Liver (tissue), 9 donors: ENCODE measurements around the gene TMEM266. TPM values are rescaled to one million over a fixed set of nuclear protein-coding genes. Genes with fewer than 3 reads are reported as not detected.

Experiments used
- DNase-seq: peaks from one replicate; pipeline ENCODE4 v3.0.0-alpha.2; 2017; ENCODE audit warnings: low spot score
- H3K27ac ChIP-seq, 2 donors: one replicate each; pipeline ENCODE4 v1.7.0; 2013; ENCODE audit warnings: inconsistent platforms in 2 of 2, low read length in 2 of 2, control low read depth in 1 of 2, low read depth in 1 of 2, mild to moderate bottlenecking in 1 of 2
- H3K27me3 ChIP-seq, 4 donors: one replicate each; pipeline versions ENCODE4 v1.6.1 to v1.7.0; 2013; ENCODE audit warnings: low read length in 3 of 4, inconsistent platforms in 1 of 4, mild to moderate bottlenecking in 1 of 4, moderate library complexity in 1 of 4; ENCODE audit not compliant: control insufficient read depth in 4 of 4, insufficient read depth in 4 of 4
- H3K36me3 ChIP-seq, 4 donors: one replicate each; pipeline versions ENCODE4 v1.6.1 to v1.7.0; 2013; ENCODE audit warnings: low read length in 3 of 4, mild to moderate bottlenecking in 3 of 4, low read depth in 1 of 4, moderate library complexity in 1 of 4; ENCODE audit not compliant: control insufficient read depth in 4 of 4, insufficient read depth in 3 of 4
- H3K4me1 ChIP-seq, 4 donors: one replicate each; pipeline versions ENCODE4 v1.6.1 to v1.7.0; 2013; ENCODE audit warnings: low read length in 3 of 4, mild to moderate bottlenecking in 3 of 4, moderate library complexity in 1 of 4; ENCODE audit not compliant: control insufficient read depth in 4 of 4, insufficient read depth in 4 of 4
- H3K4me3 ChIP-seq, 3 donors: one replicate each; pipeline versions ENCODE4 v1.6.1 to v1.7.0; 2013; ENCODE audit warnings: low read length in 3 of 3, control low read depth in 1 of 3, low read depth in 1 of 3, mild to moderate bottlenecking in 1 of 3
- H3K9ac ChIP-seq, 2 donors: one replicate each; pipeline ENCODE4 v1.7.0; 2013; ENCODE audit warnings: low read length in 2 of 2, mild to moderate bottlenecking in 2 of 2, moderate library complexity in 2 of 2, control low read depth in 1 of 2, low read depth in 1 of 2
- H3K9me3 ChIP-seq, 4 donors: one replicate each; pipeline versions ENCODE4 v1.6.1 to v1.7.0; 2013; ENCODE audit warnings: low read length in 3 of 4; ENCODE audit not compliant: control insufficient read depth in 4 of 4
- EGR1 ChIP-seq, 2 donors: IDR thresholded peaks; 2 replicates each; pipeline ENCODE4 v1.6.1; 2016 to 2018; ENCODE audit warnings: antibody characterized with exemption in 2 of 2, low read depth in 2 of 2
- FOXA1 ChIP-seq: IDR thresholded peaks from 2 replicates; pipeline ENCODE4 v1.6.1; 2016; ENCODE audit warnings: antibody characterized with exemption
- FOXA2 ChIP-seq: IDR thresholded peaks from 2 replicates; pipeline ENCODE4 v1.6.1; 2016; ENCODE audit warnings: antibody characterized with exemption
- GABPA ChIP-seq, 2 donors: IDR thresholded peaks in 1 of 2; conservative IDR thresholded peaks in 1 of 2; 2 replicates each; pipeline ENCODE4 v1.6.1; 2016; ENCODE audit warnings: antibody characterized with exemption in 2 of 2, mild to moderate bottlenecking in 1 of 2, moderate library complexity in 1 of 2
- HNF4A ChIP-seq, 2 donors: conservative IDR thresholded peaks; 2 replicates each; pipeline ENCODE4 v1.6.1; 2016; ENCODE audit warnings: antibody characterized with exemption in 2 of 2, mild to moderate bottlenecking in 2 of 2
- HNF4G ChIP-seq: IDR thresholded peaks from 2 replicates; pipeline ENCODE4 v1.6.1; 2016; ENCODE audit warnings: antibody characterized with exemption
- JUND ChIP-seq, 2 donors: IDR thresholded peaks; 2 replicates each; pipeline ENCODE4 v1.6.1; 2016; ENCODE audit warnings: antibody characterized with exemption in 2 of 2
- NR2F2 ChIP-seq: IDR thresholded peaks from 2 replicates; pipeline ENCODE4 v1.6.1; 2016; ENCODE audit warnings: antibody characterized with exemption
- RAD21 ChIP-seq, 2 donors: IDR thresholded peaks; 2 replicates each; pipeline ENCODE4 v1.6.1; 2016; ENCODE audit warnings: antibody characterized with exemption in 2 of 2, mild to moderate bottlenecking in 2 of 2
- RXRA ChIP-seq, 2 donors: IDR thresholded peaks; 2 replicates each; pipeline ENCODE4 v1.6.1; 2017 to 2018; ENCODE audit warnings: antibody characterized with exemption in 2 of 2, mild to moderate bottlenecking in 1 of 2
- SP1 ChIP-seq: IDR thresholded peaks from 2 replicates; pipeline ENCODE4 v1.6.1; 2018; ENCODE audit warnings: antibody characterized with exemption, mild to moderate bottlenecking
- TAF1 ChIP-seq: conservative IDR thresholded peaks from 2 replicates; pipeline ENCODE4 v1.6.1; 2016; ENCODE audit warnings: antibody characterized with exemption, mild to moderate bottlenecking
- YY1 ChIP-seq: IDR thresholded peaks from 2 replicates; pipeline ENCODE4 v1.6.1; 2016; ENCODE audit warnings: antibody characterized with exemption, mild to moderate bottlenecking
- WGBS: extraction: QIAGEN DNeasy Blood & Tissue Kit; methylation state at CpG from one replicate; pipeline ENCODE4 v1.1.7; 2013; 5-methylcytosine and 5-hydroxymethylcytosine counted together
- polyA plus RNA-seq, 2 donors: library from polyadenylated mRNA; stranded (reverse) in 1 of 2; unstranded in 1 of 2; fragments of 200-250 nt in 1 of 2; fragments of >200 nt in 1 of 2; fragmentation: Nextera tagmentation in 1 of 2; extraction: Ambion mirVana in 1 of 2; gene quantifications; one replicate each; pipeline versions ENCODE4 v1.2.1 to v1.2.3, GENCODE V29; 2013 to 2015
- total RNA-seq, 2 donors: library from RNA; depleted of rRNA; stranded (reverse); fragments of >200 nt; gene quantifications; one replicate each; pipeline ENCODE4 v1.2.3, GENCODE V29; 2014
- TF ChIP-seq, protein P1 (sequence below): IDR thresholded peaks from 2 replicates; pipeline ENCODE4 v1.6.1; 2016; ENCODE audit warnings: antibody characterized with exemption
- TF ChIP-seq, protein P2 (sequence below): IDR thresholded peaks from 2 replicates; pipeline ENCODE4 v1.6.1; 2016; ENCODE audit warnings: antibody characterized with exemption
- TF ChIP-seq, protein P3 (sequence below): fragments of 150-350 bp; IDR thresholded peaks from 2 replicates; pipeline ENCODE4 v1.5.1; 2017; ENCODE audit warnings: improper control_type of control experiment, low read depth, low read length; ENCODE audit not compliant: missing input control
- TF ChIP-seq, protein P4 (sequence below): IDR thresholded peaks from 2 replicates; pipeline ENCODE4 v1.6.1; 2016; ENCODE audit warnings: antibody characterized with exemption
- TF ChIP-seq, protein P5 (sequence below): IDR thresholded peaks from 2 replicates; pipeline ENCODE4 v1.6.1; 2016; ENCODE audit warnings: antibody characterized with exemption, mild to moderate bottlenecking
- donor health status: healthy.
- donor health status: healthy.
- donor health status: healthy.
- donor health status: healthy.
- donor health status: healthy.

Gene TMEM266
- total and polyA plus RNA-seq, 4 donors, result 0.25 to 1.3 TPM; not detected in 2

DNA sequence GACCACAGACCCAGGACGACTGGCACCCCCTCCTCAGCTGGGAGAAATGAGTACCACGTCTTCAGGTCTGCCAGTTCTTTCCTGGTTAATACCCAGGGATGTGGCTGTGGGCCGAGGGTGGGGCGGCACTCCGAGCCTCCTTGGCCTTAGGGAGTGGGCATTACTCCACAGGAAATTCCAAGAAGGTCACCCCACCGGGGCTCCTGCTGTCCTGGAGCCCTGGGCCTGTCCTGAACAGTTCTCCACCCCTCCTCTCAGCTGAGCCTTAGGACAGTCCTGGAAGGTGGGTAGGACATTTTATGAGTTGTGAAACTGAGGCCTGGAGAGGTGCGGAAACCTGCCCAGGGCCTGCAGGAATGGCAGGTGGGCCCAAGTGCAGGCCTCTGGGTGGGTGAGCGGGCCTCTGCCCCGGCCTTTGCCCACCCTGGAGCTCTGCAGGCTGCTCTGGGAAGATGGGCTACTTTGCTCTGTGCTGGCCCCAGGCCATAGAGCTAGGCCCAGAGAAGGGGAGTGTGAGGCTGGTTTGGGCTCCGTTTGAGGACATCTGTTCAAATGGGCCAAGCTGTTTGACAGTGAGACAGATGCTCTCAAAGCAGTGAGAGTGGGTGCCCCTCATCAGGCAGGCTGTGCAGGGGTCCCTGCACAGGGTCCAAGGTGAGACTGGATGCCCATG is 103.1 kb downstream of the TMEM266 start:
- Histone ChIP-seq H3K9ac (no peak overlapping the region), H3K27ac (no peak overlapping the region), H3K4me3 (no peak overlapping the region), H3K4me1 (peaks cover 0 to 2% (median 0%) of the 10 kb centered on the region in 4 donors), H3K36me3 (no peaks in the 10 kb centered on the region), H3K9me3 (no peaks in the 10 kb centered on the region), H3K27me3 (no peaks in the 10 kb centered on the region)
- no peak for DNase-seq
- no peak for TF ChIP-seq HNF4G
- TF ChIP-seq FOXA2, result no peak
- TF ChIP-seq, protein P1, sequence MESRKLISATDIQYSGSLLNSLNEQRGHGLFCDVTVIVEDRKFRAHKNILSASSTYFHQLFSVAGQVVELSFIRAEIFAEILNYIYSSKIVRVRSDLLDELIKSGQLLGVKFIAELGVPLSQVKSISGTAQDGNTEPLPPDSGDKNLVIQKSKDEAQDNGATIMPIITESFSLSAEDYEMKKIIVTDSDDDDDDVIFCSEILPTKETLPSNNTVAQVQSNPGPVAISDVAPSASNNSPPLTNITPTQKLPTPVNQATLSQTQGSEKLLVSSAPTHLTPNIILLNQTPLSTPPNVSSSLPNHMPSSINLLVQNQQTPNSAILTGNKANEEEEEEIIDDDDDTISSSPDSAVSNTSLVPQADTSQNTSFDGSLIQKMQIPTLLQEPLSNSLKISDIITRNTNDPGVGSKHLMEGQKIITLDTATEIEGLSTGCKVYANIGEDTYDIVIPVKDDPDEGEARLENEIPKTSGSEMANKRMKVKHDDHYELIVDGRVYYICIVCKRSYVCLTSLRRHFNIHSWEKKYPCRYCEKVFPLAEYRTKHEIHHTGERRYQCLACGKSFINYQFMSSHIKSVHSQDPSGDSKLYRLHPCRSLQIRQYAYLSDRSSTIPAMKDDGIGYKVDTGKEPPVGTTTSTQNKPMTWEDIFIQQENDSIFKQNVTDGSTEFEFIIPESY, result no peak
- TF ChIP-seq SP1, result no peak
- TF ChIP-seq TAF1, result no peak
- 83% methylated on average over 10 of the region's 10 CpGs for WGBS

DNA sequence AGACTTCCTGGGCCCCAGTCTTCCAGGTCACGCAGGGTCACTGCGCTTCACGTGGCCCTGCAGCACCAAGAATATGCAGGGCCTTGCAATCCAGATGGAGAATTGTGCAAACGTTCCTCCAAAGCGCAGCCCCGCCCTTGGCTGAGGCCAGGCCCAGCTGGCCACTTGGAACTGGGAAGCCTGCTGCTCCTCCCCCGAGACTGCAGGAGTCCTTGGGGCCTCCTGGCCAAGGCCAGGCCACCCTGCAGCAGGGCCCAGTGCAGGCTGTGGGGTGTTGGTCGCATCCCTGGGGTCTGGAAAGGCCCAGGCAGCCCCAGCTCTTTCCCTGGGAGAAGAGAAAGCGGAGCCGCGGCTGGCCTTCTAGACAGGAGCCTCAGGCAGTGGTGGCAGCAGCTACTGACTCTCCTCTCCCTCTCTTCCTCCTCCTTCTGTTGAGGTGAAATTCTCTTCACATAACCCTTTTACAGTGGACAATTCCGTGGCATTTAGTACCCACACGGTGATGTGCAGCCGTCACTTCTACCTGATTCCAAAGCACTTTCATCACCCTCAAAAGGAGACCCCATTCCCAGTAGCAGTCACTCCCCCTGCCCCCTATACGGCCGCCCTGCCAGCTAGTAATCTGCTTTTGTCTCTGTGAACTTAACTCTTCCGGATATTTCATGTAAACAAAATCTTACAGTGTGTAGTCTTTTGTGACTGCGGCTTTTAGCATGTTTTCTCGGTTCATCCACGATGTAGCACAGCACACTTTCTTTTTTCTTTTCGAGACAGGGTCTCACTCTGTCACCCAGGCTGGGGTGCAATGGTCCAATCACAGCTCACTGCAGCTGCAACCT is 103.9 kb downstream of the TMEM266 start:
- no peak overlapping the region for H3K4me3 ChIP-seq
- H3K9ac ChIP-seq, result no peak overlapping the region
- TF ChIP-seq FOXA1, result no peak
- no peak for TF ChIP-seq EGR1 (IDR thresholded peaks at IDR 0.05; ENCODE audit: low read depth in 2 of 2)
- H3K36me3 ChIP-seq, result no peaks in the 10 kb centered on the region
- no peak for DNase-seq
- 78% methylated on average over 21 of the region's 21 CpGs for WGBS
- H3K27ac ChIP-seq, result no peak overlapping the region
- H3K9me3 ChIP-seq, result no peaks in the 10 kb centered on the region
- peaks cover 0 to 2% (median 0%) of the 10 kb centered on the region in 4 donors for H3K4me1 ChIP-seq
- no peaks in the 10 kb centered on the region for H3K27me3 ChIP-seq

DNA sequence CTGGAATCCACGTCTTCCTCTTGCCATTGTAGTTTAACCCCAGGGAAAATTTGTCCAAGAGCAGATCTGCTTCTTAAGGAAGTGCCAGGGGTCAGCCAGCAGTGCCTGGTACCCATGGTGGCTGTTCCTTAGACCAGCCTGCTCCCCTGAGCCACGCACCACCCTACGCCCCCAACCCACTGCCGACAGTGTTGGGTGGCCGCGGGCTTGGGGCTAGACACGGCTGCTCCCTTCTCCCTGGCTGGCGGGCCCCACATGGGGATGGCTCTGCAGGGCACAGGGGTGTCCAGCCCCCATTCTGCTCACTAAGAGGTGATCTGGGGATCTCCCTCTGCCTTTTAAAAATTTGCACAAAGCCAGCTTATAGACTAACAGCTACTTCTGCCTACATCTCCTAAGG is 104.8 kb downstream of the TMEM266 start:
- DNase-seq, result no peak
- Histone ChIP-seq H3K4me1 (peaks cover 0 to 2% (median 0%) of the 10 kb centered on the region in 4 donors), H3K27ac (no peak overlapping the region), H3K9me3 (no peaks in the 10 kb centered on the region), H3K4me3 (no peak overlapping the region), H3K27me3 (no peaks in the 10 kb centered on the region), H3K36me3 (no peaks in the 10 kb centered on the region), H3K9ac (no peak overlapping the region)
- WGBS, result 90% methylated on average over 8 of the region's 8 CpGs
- TF ChIP-seq YY1, result no peak
- no peak for TF ChIP-seq TAF1
- no peak for TF ChIP-seq JUND (IDR thresholded peaks at IDR 0.05)
- TF ChIP-seq NR2F2, result no peak
- TF ChIP-seq HNF4A (conservative IDR thresholded peaks at IDR 0.05), result no peak
- TF ChIP-seq, protein P2, sequence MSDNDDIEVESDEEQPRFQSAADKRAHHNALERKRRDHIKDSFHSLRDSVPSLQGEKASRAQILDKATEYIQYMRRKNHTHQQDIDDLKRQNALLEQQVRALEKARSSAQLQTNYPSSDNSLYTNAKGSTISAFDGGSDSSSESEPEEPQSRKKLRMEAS, result no peak
- TF ChIP-seq HNF4G, result no peak
- TF ChIP-seq, protein P3, sequence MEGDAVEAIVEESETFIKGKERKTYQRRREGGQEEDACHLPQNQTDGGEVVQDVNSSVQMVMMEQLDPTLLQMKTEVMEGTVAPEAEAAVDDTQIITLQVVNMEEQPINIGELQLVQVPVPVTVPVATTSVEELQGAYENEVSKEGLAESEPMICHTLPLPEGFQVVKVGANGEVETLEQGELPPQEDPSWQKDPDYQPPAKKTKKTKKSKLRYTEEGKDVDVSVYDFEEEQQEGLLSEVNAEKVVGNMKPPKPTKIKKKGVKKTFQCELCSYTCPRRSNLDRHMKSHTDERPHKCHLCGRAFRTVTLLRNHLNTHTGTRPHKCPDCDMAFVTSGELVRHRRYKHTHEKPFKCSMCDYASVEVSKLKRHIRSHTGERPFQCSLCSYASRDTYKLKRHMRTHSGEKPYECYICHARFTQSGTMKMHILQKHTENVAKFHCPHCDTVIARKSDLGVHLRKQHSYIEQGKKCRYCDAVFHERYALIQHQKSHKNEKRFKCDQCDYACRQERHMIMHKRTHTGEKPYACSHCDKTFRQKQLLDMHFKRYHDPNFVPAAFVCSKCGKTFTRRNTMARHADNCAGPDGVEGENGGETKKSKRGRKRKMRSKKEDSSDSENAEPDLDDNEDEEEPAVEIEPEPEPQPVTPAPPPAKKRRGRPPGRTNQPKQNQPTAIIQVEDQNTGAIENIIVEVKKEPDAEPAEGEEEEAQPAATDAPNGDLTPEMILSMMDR, result no peak
- TF ChIP-seq RAD21 (IDR thresholded peaks at IDR 0.05), result no peak
- no peak for TF ChIP-seq GABPA (IDR thresholded peaks at IDR 0.05 in 1 of 2, conservative IDR thresholded peaks at IDR 0.05 in 1 of 2)
- no peak for TF ChIP-seq SP1
- TF ChIP-seq EGR1 (IDR thresholded peaks at IDR 0.05; ENCODE audit: low read depth in 2 of 2), result no peak
- TF ChIP-seq, protein P4, sequence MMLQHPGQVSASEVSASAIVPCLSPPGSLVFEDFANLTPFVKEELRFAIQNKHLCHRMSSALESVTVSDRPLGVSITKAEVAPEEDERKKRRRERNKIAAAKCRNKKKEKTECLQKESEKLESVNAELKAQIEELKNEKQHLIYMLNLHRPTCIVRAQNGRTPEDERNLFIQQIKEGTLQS, result no peak
- no peak for TF ChIP-seq RXRA (IDR thresholded peaks at IDR 0.05)
- TF ChIP-seq, protein P5, sequence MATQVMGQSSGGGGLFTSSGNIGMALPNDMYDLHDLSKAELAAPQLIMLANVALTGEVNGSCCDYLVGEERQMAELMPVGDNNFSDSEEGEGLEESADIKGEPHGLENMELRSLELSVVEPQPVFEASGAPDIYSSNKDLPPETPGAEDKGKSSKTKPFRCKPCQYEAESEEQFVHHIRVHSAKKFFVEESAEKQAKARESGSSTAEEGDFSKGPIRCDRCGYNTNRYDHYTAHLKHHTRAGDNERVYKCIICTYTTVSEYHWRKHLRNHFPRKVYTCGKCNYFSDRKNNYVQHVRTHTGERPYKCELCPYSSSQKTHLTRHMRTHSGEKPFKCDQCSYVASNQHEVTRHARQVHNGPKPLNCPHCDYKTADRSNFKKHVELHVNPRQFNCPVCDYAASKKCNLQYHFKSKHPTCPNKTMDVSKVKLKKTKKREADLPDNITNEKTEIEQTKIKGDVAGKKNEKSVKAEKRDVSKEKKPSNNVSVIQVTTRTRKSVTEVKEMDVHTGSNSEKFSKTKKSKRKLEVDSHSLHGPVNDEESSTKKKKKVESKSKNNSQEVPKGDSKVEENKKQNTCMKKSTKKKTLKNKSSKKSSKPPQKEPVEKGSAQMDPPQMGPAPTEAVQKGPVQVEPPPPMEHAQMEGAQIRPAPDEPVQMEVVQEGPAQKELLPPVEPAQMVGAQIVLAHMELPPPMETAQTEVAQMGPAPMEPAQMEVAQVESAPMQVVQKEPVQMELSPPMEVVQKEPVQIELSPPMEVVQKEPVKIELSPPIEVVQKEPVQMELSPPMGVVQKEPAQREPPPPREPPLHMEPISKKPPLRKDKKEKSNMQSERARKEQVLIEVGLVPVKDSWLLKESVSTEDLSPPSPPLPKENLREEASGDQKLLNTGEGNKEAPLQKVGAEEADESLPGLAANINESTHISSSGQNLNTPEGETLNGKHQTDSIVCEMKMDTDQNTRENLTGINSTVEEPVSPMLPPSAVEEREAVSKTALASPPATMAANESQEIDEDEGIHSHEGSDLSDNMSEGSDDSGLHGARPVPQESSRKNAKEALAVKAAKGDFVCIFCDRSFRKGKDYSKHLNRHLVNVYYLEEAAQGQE, result no peak
- TF ChIP-seq FOXA2, result no peak
